HL-60/S4 (cell line): Measurements from ENCODE around the gene LRSAM1.

Experiments used
- in situ Hi-C: fragments of 300-500 bp; cut with MboI; formaldehyde crosslinking; loops from 2 replicates; pipeline ENCODE4 v1.14.3; 2022; ENCODE audit warnings: low sequenced_read_pairs

Gene LRSAM1

DNA sequence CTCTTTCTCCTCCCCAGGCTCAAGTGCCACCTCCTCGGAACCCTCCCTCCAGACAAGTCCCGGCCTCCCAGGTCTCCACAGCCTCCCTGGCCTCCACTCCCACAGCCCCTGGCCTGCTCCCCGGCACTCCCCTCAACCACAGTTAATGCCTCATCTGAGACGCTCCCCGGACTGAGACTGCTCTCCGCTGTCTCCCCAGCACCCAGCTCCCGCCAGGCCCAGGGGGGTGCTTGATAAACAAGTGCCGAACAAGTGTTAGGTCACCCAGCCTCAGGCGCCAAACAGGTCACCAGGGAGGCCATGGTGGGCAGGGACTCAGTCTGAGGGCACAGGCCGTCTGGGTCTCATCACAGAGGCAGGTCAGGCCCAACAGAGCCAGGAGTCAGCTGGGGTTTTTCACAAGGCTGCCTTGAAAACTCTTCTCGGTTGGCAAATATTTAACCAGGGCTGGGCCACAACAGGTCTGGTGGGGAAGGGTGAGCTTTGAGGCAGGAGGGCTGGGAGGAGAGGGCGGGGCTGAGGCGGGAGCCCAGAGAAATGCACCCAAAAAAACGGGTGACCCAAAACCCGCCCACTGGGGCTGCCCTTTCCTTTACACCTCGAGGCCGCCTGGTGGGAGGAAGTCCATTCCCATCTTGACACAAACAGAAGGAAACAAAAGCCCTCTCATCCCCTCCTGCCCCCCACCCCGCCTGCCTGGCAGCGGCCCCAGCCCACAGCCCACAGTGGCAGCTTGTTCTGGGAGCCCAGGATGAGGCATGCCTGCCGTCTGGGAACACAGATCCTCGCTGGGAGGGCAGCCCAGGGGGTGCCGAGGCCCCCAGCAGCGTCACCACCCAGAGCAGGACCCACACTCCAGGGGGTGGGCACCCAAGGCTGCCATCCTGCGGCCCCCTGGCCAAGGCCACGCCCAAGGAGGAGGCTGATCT, 94.2 kb downstream of the LRSAM1 start:
- in situ Hi-C loops = no loop called here

DNA sequence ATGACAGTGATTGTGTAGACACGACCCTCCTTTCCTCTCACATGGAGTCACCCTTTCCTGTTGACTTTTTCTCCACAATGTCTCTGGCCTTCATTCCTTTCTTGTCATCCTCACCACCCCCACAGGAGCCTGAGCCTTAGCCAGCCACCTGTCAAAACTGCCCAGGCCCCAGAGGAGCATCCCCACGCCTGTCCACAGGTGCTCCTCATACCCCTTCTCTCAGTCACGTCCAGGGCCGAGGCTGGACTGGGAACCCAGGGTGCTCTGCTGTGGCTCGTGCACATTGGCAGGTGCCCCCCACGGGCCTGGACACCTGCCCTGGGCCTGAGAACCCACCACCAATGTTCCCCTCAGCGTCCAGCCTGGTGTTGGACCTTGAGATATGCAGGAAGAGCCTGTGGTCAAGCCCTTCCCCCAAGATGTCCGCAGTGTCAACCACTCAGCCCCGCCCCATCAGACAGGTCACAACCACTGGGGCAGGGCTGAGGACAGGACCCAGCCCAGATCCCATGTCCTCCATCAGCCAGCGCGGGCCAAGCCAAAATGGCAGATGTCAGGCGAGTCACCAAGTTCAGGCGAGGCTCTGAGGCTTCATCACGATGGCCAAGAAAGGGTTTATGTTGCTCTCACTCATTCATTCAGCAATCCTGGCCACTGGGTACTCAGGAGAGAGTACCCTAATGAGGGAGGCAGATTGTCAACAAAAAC, 95.0 kb downstream of the LRSAM1 start:
- in situ Hi-C loops = no loop called here

DNA sequence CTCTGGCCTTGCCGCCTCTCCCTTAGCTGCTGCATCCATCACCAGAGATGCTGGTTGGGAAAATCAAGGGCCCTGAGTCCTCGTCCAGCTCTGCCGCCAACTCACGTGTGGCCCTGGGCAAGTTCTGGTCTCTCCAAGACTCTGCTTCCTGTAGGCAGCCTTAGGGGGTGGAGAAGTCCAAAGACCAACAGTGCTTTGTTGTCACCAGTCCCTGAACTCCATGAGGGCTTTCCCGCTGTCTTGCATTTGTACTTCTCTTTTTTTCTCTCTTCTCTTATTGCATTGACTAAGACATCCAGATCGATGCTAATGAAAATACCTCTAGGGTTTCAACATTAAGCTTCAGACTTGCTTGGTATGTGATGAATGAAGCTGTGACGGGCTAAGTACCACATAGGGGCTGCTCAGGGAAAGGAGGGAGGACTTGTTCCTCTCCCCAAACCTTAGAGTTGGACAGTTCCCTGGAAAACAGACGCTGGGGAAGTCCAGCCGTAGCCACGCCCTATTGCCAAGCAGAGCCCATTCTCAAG, 97.1 kb downstream of the LRSAM1 start:
- in situ Hi-C loops = no loop called here

DNA sequence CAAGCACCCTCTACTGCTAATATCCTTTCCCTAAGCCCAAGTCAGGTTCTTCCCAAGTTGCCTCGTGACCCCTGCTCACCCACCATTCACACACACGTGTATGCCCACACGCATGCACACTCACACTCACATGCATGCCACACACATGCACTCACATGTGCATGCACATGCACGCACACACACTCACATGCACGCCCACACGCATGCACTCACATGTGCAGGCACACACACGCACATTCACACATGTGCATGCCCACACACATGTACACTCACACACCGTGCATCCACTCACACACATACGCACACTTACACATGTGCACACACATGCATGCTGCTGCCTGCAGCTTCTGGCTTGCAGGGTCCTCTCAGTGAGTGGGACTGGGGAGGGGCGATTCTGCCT, 97.9 kb downstream of the LRSAM1 start:
- in situ Hi-C loops = no loop called here

DNA sequence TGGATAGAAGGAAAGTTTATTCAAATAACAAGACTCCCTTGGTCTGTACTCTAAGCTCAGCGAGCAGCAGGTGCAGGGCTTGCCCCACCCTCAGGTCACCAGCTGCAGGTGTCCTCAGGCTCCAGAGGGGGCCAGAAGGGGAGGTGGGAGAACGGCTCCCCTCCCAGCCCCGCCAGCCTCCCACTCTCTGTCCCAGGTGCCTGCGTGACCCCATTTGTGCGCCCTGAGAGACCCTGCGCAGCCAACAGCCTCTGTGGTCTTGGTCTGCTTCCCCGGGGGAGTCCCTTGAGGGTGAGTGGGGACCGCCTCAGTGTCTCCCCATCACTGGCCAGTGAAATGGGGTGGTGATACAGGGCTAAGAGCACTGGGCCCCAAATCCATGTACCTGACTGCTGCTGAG, 98.4 kb downstream of the LRSAM1 start:
- in situ Hi-C loops = no loop called here

DNA sequence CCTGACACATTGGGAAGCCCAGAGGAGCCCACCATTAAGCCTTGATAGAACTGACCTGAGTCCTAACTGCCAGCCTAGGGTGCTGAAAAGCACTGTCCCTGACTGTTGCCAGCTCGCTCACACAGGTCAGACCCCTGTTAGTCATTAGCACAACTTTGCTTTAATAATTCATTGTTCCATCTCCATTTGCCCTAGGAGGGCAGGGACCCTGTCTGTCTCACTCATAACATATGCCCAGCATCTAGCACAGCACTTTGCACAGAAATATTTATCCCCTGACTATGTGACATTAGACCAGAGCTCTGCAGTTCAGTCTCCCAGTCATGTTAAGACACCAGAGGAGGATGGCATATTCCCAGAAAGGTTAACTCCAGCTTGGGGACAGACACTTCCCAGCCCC, 99.0 kb downstream of the LRSAM1 start:
- in situ Hi-C loops = no loop called here

DNA sequence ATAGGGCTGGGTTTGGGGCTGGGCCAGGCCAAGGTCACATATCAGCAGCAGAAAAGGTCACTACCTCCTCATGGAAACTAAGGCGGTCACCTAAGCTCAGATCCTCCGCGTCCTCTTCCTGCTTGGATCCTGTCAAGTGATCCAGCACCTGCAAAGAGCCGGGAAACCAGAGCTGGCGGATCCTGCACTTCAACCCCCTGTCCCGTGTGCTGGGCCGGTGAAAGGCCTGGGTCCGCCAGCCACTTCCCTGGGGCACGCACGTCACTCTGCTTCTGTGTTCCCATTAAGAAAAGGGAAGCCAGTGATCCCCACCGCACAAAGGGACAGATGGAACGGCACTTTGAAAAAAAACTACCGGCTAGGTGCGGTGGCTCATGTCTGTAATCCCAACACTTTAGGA, 99.4 kb downstream of the LRSAM1 start:
- in situ Hi-C loops = no loop called here
